ENCODE results near the gene UBAC2. TPM values are rescaled to one million over a fixed set of nuclear protein-coding genes. Genes with fewer than 3 reads are reported as not detected.

Gene UBAC2
- polyA plus RNA-seq, 3 donors = 59.6 to 113 (median 96.7) TPM

DNA sequence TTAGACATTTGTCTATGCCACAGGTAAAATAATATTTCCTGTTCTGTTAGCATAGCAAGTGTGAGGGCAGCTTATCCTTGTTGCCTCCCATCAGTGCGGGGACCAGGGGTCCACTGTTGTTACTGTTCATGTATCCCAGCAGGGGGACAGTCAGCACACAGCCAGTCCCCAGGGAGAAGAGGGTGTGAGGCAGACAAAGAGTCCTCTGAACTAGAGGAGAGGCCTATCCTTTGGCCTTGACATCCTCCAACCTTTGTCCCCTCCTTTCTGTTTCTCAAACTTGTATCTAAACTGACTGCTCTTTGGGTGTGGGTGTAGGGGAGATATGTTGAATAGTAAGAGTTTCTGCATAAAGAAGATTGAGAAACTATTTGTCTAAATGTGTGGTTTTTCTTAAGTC lies 60.4 kb downstream of the UBAC2 start:
- H3K27ac Mint-ChIP-seq = peak overlapping the region in 4 of 7 donors; percentile 14 to 75 (median 34)
- H3K27ac ChIP-seq (ENCODE audit: low read depth in 1 of 2, low read length in 2 of 2) = peak overlapping the region in 1 of 2 donors; percentile 53

GRCh38 chr13:99263126-99263785 lies 62.6 kb downstream of the UBAC2 start:
- peaks cover 38 to 47% of the 10 kb centered on the region in 2 donors for H3K36me3 Mint-ChIP-seq
- peaks cover 36 to 57% of the 10 kb centered on the region in 2 donors for H3K4me1 ChIP-seq (ENCODE audit: control insufficient read depth in 1 of 2, insufficient read depth in 2 of 2, low read length in 2 of 2)

More for the DNA sequence above, 60.4 kb downstream of the UBAC2 start:
- peaks cover 3% of the 10 kb centered on the region for H4K20me1 ChIP-seq (ENCODE audit: insufficient read depth, low read length)
- no peaks in the 10 kb centered on the region for H3K27me3 Mint-ChIP-seq (ENCODE audit: low read depth in 3 of 3)
- H3K9me3 Mint-ChIP-seq = no peaks in the 10 kb centered on the region
- intact Hi-C loops (cut with micrococcal nuclease) = loop anchor here (5.0 to 10.0 kb wide), 3 partner anchors 34 to 176 kb away; no protein-coding TSS in a partner anchor
- H3K36me3 Mint-ChIP-seq = peaks cover 29 to 35% of the 10 kb centered on the region in 2 donors
- H3K36me3 ChIP-seq (replicated peaks in 1 of 2; ENCODE audit: control insufficient read depth in 1 of 2, insufficient read depth in 2 of 2, low read length in 2 of 2) = peaks cover 0 to 10% of the 10 kb centered on the region in 2 donors
- H3K4me3 Mint-ChIP-seq = no peak overlapping the region
- H2AFZ ChIP-seq (ENCODE audit: insufficient read depth, low read depth, low read length, poor library complexity, severe bottlenecking) = no peak overlapping the region
- WGBS (ENCODE audit: insufficient coverage) = 91% methylated on average over 1 of the region's 1 CpG
- H3K9me3 ChIP-seq (replicated peaks in 1 of 2; ENCODE audit: control insufficient read depth in 1 of 2, insufficient read depth in 1 of 2, low read length in 2 of 2) = no peaks in the 10 kb centered on the region
- H3K27me3 ChIP-seq (ENCODE audit: control insufficient read depth in 2 of 2, insufficient read depth in 2 of 2, low read length in 2 of 2) = no peaks in the 10 kb centered on the region
- peaks cover 84% of the 10 kb centered on the region for H3K79me2 ChIP-seq (ENCODE audit: insufficient read depth, low read length)
- H3K4me3 ChIP-seq (replicated peaks in 1 of 3; ENCODE audit: low read depth in 2 of 3, low read length in 3 of 3) = no peak overlapping the region
- no peak for DNase-seq
- peaks cover 67% of the 10 kb centered on the region for H3K4me1 Mint-ChIP-seq
- peaks cover 54 to 78% of the 10 kb centered on the region in 2 donors for H3K4me1 ChIP-seq (ENCODE audit: control insufficient read depth in 1 of 2, insufficient read depth in 2 of 2, low read length in 2 of 2)
- no peak for TF ChIP-seq CTCF (IDR thresholded peaks at IDR 0.05)
- H3K4me2 ChIP-seq (replicated peaks; ENCODE audit: extremely low read depth, low read length, poor library complexity, severe bottlenecking) = no peak overlapping the region
- no peak overlapping the region for H3K9ac ChIP-seq (ENCODE audit: insufficient read depth, low read length, poor library complexity, severe bottlenecking)

More at GRCh38 chr13:99263126-99263785, 62.6 kb downstream of the UBAC2 start:
- H3K4me1 Mint-ChIP-seq = peaks cover 60% of the 10 kb centered on the region
- TF ChIP-seq CTCF (IDR thresholded peaks at IDR 0.05) = no peak
- no peak overlapping the region for H3K4me3 Mint-ChIP-seq
- intact Hi-C loops (cut with micrococcal nuclease) = loop anchor here (5.0 to 10.0 kb wide), 3 partner anchors 36 to 174 kb away; no protein-coding TSS in a partner anchor
- H3K27ac Mint-ChIP-seq = no peak overlapping the region
- Histone ChIP-seq H3K27me3 (ENCODE audit: control insufficient read depth in 2 of 2, insufficient read depth in 2 of 2, low read length in 2 of 2) (no peaks in the 10 kb centered on the region), H3K4me2 (replicated peaks; ENCODE audit: extremely low read depth, low read length, poor library complexity, severe bottlenecking) (no peak overlapping the region), H3K36me3 (replicated peaks in 1 of 2; ENCODE audit: control insufficient read depth in 1 of 2, insufficient read depth in 2 of 2, low read length in 2 of 2) (peaks cover 7 to 26% of the 10 kb centered on the region in 2 donors), H3K9ac (ENCODE audit: insufficient read depth, low read length, poor library complexity, severe bottlenecking) (no peak overlapping the region), H3K27ac (ENCODE audit: low read depth in 1 of 2, low read length in 2 of 2) (no peak overlapping the region), H4K20me1 (ENCODE audit: insufficient read depth, low read length) (peaks cover 3% of the 10 kb centered on the region), H3K4me3 (replicated peaks in 1 of 3; ENCODE audit: low read depth in 2 of 3, low read length in 3 of 3) (no peak overlapping the region), H3K9me3 (replicated peaks in 1 of 2; ENCODE audit: control insufficient read depth in 1 of 2, insufficient read depth in 1 of 2, low read length in 2 of 2) (no peaks in the 10 kb centered on the region), H2AFZ (ENCODE audit: insufficient read depth, low read depth, low read length, poor library complexity, severe bottlenecking) (no peak overlapping the region), H3K79me2 (ENCODE audit: insufficient read depth, low read length) (peaks cover 86% of the 10 kb centered on the region)
- no peaks in the 10 kb centered on the region for H3K9me3 Mint-ChIP-seq
- DNase-seq = no peak
- H3K27me3 Mint-ChIP-seq (ENCODE audit: low read depth in 3 of 3) = no peaks in the 10 kb centered on the region
- WGBS (ENCODE audit: insufficient coverage) = 100% methylated on average over 2 of the region's 7 CpGs

Data from CD14-positive monocyte (primary cell).